ENCODE measurements around the gene MRPS34. TPM values are rescaled to one million over a fixed set of nuclear protein-coding genes. Genes with fewer than 3 reads are reported as not detected.

Gene MRPS34
- total RNA-seq, 1 experiment from 2014 or later = 109 TPM

DNA sequence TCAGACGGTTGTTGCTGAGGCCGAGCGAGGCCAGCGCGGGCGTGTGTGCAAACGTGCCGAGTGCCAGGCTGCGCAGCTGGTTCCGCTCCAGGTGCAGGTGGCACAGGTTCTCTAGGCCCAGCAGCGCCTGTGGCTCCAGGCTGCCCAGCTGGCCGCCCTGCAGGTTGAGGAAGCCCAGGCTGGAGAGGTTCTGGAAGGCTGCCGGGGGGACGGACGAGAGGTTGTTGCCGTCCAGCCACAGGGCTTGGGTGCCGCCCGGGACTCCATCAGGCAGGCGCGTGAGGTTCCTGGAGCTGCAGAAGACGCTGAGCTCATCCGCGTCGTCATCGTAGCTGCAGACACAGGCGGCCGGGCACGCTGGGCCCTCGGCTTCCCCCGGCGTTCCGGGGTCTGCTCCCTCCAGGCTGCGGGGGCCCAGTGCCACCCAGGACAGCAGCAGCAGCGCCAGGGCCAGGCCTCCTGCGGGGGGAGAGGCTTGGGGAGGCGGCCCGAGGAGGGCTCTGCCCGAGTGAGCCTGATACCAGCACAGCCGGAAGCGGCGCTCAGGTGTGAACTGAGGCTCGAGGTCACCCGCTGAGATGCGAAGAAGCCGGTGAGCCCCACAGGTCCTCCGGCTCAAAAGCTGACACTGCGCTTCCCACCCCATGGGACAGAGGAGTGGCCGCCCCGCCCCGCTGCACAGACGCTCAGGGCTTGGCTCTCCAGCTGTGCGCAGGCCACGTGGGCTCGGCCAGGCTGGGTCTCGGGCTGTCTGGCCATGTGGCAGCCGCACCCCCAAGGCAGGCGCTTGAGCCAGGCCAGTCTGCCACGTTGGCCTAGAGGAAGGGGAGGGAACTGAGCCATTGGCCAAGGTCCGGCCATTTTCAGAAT is 19.2 kb upstream of the MRPS34 start:
- Mint-ChIP-seq H3K27ac (ENCODE audit: unreplicated experiment) (no peak overlapping the region), H3K9me3 (ENCODE audit: unreplicated experiment) (no peaks in the 10 kb centered on the region), H3K27me3 (ENCODE audit: insufficient read depth, unreplicated experiment) (no peaks in the 10 kb centered on the region), H3K4me3 (ENCODE audit: unreplicated experiment) (no peak overlapping the region), H3K4me1 (ENCODE audit: low read depth, unreplicated experiment) (no peaks in the 10 kb centered on the region), H3K36me3 (ENCODE audit: insufficient read depth, unreplicated experiment) (peaks cover 19% of the 10 kb centered on the region)
- TF ChIP-seq, protein P1, sequence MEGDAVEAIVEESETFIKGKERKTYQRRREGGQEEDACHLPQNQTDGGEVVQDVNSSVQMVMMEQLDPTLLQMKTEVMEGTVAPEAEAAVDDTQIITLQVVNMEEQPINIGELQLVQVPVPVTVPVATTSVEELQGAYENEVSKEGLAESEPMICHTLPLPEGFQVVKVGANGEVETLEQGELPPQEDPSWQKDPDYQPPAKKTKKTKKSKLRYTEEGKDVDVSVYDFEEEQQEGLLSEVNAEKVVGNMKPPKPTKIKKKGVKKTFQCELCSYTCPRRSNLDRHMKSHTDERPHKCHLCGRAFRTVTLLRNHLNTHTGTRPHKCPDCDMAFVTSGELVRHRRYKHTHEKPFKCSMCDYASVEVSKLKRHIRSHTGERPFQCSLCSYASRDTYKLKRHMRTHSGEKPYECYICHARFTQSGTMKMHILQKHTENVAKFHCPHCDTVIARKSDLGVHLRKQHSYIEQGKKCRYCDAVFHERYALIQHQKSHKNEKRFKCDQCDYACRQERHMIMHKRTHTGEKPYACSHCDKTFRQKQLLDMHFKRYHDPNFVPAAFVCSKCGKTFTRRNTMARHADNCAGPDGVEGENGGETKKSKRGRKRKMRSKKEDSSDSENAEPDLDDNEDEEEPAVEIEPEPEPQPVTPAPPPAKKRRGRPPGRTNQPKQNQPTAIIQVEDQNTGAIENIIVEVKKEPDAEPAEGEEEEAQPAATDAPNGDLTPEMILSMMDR (IDR thresholded peaks at IDR 0.05; ENCODE audit: insufficient read depth in 1 of 2, low read depth in 1 of 2, low read length in 1 of 2, severe bottlenecking in 1 of 2, unreplicated experiment in 1 of 2) = no peak
- H3K36me3 ChIP-seq (ENCODE audit: control insufficient read depth, insufficient read depth, low read length) = no peaks in the 10 kb centered on the region
- H3K4me1 ChIP-seq = no peaks in the 10 kb centered on the region
- H3K9me3 ChIP-seq = 0 out of 2 replicates have a peak, but pooled peaks cover under 1% of the 10 kb centered on the region
- CTCF ChIA-PET = interaction anchor here (2.1 kb wide), 1 partner anchor 10 kb away, joined by 5 read pairs; the partner anchor contains the start of genes NUBP2 and SPSB3
- intact Hi-C loops (cut with micrococcal nuclease; ENCODE audit: unreplicated experiment) = no loop called here
- H3K4me3 ChIP-seq (ENCODE audit: low read depth, low read length) = no peak overlapping the region
- H3K27me3 ChIP-seq (replicated peaks; ENCODE audit: control insufficient read depth, insufficient read depth, low read length) = no peaks in the 10 kb centered on the region
- DNase-seq = no peak
- POLR2A ChIA-PET = no interaction called here
- no TSS peak for BruUV-seq (replicated peaks)

GRCh38 chr16:1791256-1791942 is 18.5 kb upstream of the MRPS34 start:
- DNase-seq = no peak
- BruUV-seq (replicated peaks) = no TSS peak
- no peaks in the 10 kb centered on the region for H3K27me3 Mint-ChIP-seq (ENCODE audit: insufficient read depth, unreplicated experiment)
- no peaks in the 10 kb centered on the region for H3K9me3 ChIP-seq
- ChIA-PET CTCF (no interaction called here), POLR2A (no interaction called here)
- no peak overlapping the region for H3K27ac Mint-ChIP-seq (ENCODE audit: unreplicated experiment)
- H3K4me3 Mint-ChIP-seq (ENCODE audit: unreplicated experiment) = no peak overlapping the region
- no peaks in the 10 kb centered on the region for H3K36me3 ChIP-seq (ENCODE audit: control insufficient read depth, insufficient read depth, low read length)
- H3K27me3 ChIP-seq (replicated peaks; ENCODE audit: control insufficient read depth, insufficient read depth, low read length) = no peaks in the 10 kb centered on the region
- H3K36me3 Mint-ChIP-seq (ENCODE audit: insufficient read depth, unreplicated experiment) = peaks cover 19% of the 10 kb centered on the region
- intact Hi-C loops (cut with micrococcal nuclease; ENCODE audit: unreplicated experiment) = no loop called here
- no peak overlapping the region for H3K4me3 ChIP-seq (ENCODE audit: low read depth, low read length)
- no peaks in the 10 kb centered on the region for H3K9me3 Mint-ChIP-seq (ENCODE audit: unreplicated experiment)
- no peaks in the 10 kb centered on the region for H3K4me1 Mint-ChIP-seq (ENCODE audit: low read depth, unreplicated experiment)
- TF ChIP-seq, protein P1 (IDR thresholded peaks at IDR 0.05; ENCODE audit: insufficient read depth in 1 of 2, low read depth in 1 of 2, low read length in 1 of 2, severe bottlenecking in 1 of 2, unreplicated experiment in 1 of 2) = no peak
- H3K4me1 ChIP-seq = no peaks in the 10 kb centered on the region

DNA sequence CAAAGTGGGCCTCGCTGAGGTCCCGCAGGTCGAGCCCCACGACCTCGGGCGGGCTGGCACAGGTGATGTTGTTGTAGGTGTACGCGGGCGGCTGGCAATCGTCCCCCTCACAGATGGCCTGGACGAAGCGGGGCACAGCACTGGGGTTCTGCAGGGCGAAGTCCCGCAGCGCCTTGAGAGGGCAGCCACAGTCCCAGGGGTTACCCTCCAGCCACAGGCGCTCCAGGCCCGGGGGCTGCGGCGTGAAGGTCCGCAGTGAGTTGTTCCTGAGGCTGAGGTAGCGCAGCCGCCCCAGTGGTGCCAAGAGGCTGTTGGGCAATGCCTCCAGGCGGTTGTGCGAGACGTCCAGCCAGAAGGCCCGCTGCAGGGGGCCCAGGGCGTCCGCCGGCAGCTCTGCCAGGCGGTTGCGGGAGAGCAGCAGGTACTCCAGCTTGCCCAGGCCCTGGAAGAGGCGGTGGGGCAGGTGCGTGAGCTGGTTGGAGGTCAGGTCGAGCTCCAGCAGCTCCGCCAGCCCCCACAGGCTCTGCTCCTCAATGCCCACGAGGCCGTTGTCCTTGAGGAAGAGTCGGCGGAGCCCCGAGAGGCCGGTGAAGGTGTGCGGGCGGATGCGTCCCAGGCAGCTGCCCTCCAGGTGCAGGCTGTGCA is 17.8 kb upstream of the MRPS34 start:
- CTCF ChIA-PET = no interaction called here
- H3K27ac Mint-ChIP-seq (ENCODE audit: unreplicated experiment) = no peak overlapping the region
- POLR2A ChIA-PET = no interaction called here
- Histone ChIP-seq H3K9me3 (no peaks in the 10 kb centered on the region), H3K4me1 (no peaks in the 10 kb centered on the region), H3K4me3 (ENCODE audit: low read depth, low read length) (no peak overlapping the region), H3K36me3 (ENCODE audit: control insufficient read depth, insufficient read depth, low read length) (no peaks in the 10 kb centered on the region), H3K27me3 (replicated peaks; ENCODE audit: control insufficient read depth, insufficient read depth, low read length) (no peaks in the 10 kb centered on the region)
- H3K27me3 Mint-ChIP-seq (ENCODE audit: insufficient read depth, unreplicated experiment) = no peaks in the 10 kb centered on the region
- no peak for DNase-seq
- H3K4me1 Mint-ChIP-seq (ENCODE audit: low read depth, unreplicated experiment) = no peaks in the 10 kb centered on the region
- no peaks in the 10 kb centered on the region for H3K9me3 Mint-ChIP-seq (ENCODE audit: unreplicated experiment)
- no peak overlapping the region for H3K4me3 Mint-ChIP-seq (ENCODE audit: unreplicated experiment)
- peaks cover 19% of the 10 kb centered on the region for H3K36me3 Mint-ChIP-seq (ENCODE audit: insufficient read depth, unreplicated experiment)
- no TSS peak for BruUV-seq (replicated peaks)
- intact Hi-C loops (cut with micrococcal nuclease; ENCODE audit: unreplicated experiment) = no loop called here
- TF ChIP-seq, protein P1 (IDR thresholded peaks at IDR 0.05; ENCODE audit: insufficient read depth in 1 of 2, low read depth in 1 of 2, low read length in 1 of 2, severe bottlenecking in 1 of 2, unreplicated experiment in 1 of 2) = no peak

Measured in Caco-2 (cell line).